Spleen (tissue), 7 donors: ENCODE data around the gene AKNAD1.

Experiments used
- CTCF ChIP-seq, 11 experiments: fragments of 200-600 bp in 7 of 11; fragments of 450-650 bp in 4 of 11; sonication (generic) in 4 of 11; IDR thresholded peaks in 8 of 11; conservative IDR thresholded peaks in 3 of 11; 1 replicate in 7 of 11; 2 replicates in 4 of 11; pipeline versions ENCODE4 v1.4.0 to v1.8.0; 2016 to 2021; ENCODE audit warnings: antibody characterized with exemption in 11 of 11, inconsistent platforms in 4 of 11, mild to moderate bottlenecking in 1 of 11
- POLR2A ChIP-seq, 3 donors: fragments of 450-650 bp; IDR thresholded peaks; one replicate each; pipeline ENCODE4 v1.5.1; 2017; ENCODE audit warnings: antibody characterized with exemption in 3 of 3, mild to moderate bottlenecking in 1 of 3
- donor health status: DM: no; HTN: no; CAD: no; lungs with moderate emphysema.
- donor health status: DM: no; HTN: no; CAD: no.
- donor health status: DM: no; HTN: no; CAD: no.

DNA sequence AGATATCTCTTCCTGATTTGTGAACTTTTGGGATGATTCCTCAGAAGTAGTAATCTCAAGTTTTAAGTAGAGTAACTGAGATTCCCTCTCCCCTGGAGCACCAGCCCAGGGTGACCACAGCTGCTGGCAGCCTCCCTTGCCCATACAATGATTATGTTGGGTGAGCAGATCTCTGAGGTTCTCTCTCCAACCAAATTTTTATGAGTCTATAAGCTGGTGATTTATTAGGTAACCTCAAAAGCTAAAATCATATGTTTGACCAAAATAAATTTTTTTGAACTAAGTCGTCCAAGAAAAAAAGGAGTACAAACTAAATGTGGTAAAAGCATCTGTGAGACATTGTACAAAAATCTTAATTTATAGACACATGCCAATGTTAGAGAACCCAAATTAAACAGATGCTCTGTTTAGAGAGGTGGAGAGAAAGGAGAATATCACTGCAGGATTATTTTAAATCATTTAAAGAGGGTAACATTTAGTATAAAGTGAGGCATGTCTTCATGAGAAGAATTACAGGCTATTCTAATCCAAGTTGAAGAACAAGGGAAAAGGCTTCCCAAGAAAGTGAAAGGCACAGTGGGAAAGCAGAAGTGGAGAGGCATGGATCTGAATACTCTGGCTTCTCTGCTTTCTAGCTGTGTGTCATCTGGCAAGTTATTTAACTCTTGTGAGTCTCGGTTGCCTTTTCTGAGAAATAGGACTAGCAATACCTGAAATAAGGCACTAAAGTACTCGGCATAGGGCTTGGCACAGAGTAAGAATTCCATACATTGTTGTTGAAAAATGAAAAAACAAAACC is 2.5 kb downstream of the AKNAD1 start:
- TF ChIP-seq CTCF (IDR thresholded peaks at IDR 0.05 in 8 of 11, conservative IDR thresholded peaks at IDR 0.05 in 3 of 11) (no peak), POLR2A (IDR thresholded peaks at IDR 0.05) (no peak)
